Testis (tissue), 3 donors: ENCODE measurements around the gene KLHL40. TPM values are rescaled to one million over a fixed set of nuclear protein-coding genes. Genes with fewer than 3 reads are reported as not detected.

Source experiments
- DNase-seq: peaks from one replicate; pipeline ENCODE4 v3.0.0-alpha.2; 2019
- H3K27ac ChIP-seq, 2 donors: fragments of 200-600 bp; sonication (generic); one replicate each; pipeline ENCODE4 v1.5.1; 2019
- H3K27me3 ChIP-seq: fragments of 200-600 bp; sonication (generic); one replicate; pipeline ENCODE4 v1.5.1; 2019
- H3K36me3 ChIP-seq: fragments of 200-600 bp; sonication (generic); one replicate; pipeline ENCODE4 v1.5.1; 2017; ENCODE audit warnings: low read depth; ENCODE audit errors: missing control alignments
- H3K4me1 ChIP-seq: fragments of 200-600 bp; sonication (generic); one replicate; pipeline ENCODE4 v1.5.1; 2019
- H3K4me3 ChIP-seq, 2 donors: fragments of 200-600 bp; sonication (generic); one replicate each; pipeline ENCODE4 v1.5.1; 2017 to 2019
- H3K9me3 ChIP-seq: fragments of 200-600 bp; sonication (generic); one replicate; pipeline ENCODE4 v1.5.1; 2017
- POLR2A ChIP-seq: fragments of 450-650 bp; IDR thresholded peaks from one replicate; pipeline ENCODE4 v1.6.1; 2017; ENCODE audit warnings: antibody characterized with exemption, mild to moderate bottlenecking, moderate library complexity
- WGBS, 2 donors: methylation state at CpG; one replicate each; pipeline ENCODE4 v1.1.5; 2018; 5-methylcytosine and 5-hydroxymethylcytosine counted together
- intact Hi-C: fragments of 100-400 bp; cut with DNase I; formaldehyde crosslinking; loops from one replicate; pipeline ENCODE4 v1.15.1; 2023; ENCODE audit warnings: low total_unique reads
- polyA plus RNA-seq: library from polyadenylated mRNA; stranded (reverse); fragments of 350-450 nt; fragmentation: Illumina TruSeq; extraction: RNeasy Lipid Tissue Mini Kit (QIAGEN cat#74804); gene quantifications from one replicate; pipeline ENCODE4 v1.2.3, GENCODE V29; 2014; ENCODE audit warnings: low read depth, low replicate concordance; ENCODE audit not compliant: insufficient read depth
- total RNA-seq, 2 donors: library from RNA; depleted of rRNA; stranded (reverse); fragments of >200 nt; gene quantifications; one replicate each; pipeline ENCODE4 v1.2.3, GENCODE V29; 2016
- TF ChIP-seq, protein P1 (sequence below), 3 experiments: fragments of 450-650 bp in 2 of 3; fragments of 200-600 bp in 1 of 3; sonication (generic) in 1 of 3; IDR thresholded peaks; one replicate each; pipeline ENCODE4 v1.5.1; 2016 to 2019; ENCODE audit warnings: antibody characterized with exemption in 3 of 3, mild to moderate bottlenecking in 2 of 3, moderate library complexity in 1 of 3

The KLHL40 gene
- total and polyA plus RNA-seq, 3 donors from 2014 or later: 0.62 to 3.2 (median 3.1) TPM

DNA sequence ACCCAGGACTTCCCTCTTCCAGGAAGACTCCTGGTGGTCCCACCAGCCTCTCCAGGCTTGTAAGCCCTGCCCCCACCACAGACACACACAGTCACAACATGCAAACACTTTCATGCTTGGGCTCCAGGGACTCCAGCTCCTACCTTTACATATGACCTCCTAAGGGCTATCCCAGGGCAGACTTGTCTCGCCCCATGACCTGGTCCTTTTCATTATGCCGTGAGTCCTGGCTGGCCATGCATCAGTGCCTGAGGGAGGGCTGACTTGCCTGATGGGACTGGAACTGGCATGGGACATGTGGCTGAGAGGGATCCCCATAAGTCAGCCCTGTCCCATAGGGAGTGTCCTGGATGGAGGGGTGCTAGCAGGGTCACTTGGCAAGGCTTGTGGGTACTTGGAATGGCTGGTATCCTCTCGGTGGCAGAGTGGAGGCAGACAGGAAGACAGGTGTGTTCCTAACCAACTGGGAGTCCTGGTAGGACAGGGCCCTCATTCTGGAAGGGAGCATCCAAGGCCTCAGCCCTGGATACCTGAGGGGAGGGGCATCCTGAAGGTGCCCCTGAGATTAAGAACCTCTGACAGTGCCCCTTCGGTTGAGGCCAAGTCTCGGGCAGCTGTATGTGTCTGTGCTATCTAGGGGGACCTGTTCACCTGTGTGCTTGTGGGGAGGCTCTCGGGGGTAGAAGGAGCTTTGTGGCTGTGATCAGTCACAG, 17.8 kb downstream of the KLHL40 start:
- TF ChIP-seq, protein P1, sequence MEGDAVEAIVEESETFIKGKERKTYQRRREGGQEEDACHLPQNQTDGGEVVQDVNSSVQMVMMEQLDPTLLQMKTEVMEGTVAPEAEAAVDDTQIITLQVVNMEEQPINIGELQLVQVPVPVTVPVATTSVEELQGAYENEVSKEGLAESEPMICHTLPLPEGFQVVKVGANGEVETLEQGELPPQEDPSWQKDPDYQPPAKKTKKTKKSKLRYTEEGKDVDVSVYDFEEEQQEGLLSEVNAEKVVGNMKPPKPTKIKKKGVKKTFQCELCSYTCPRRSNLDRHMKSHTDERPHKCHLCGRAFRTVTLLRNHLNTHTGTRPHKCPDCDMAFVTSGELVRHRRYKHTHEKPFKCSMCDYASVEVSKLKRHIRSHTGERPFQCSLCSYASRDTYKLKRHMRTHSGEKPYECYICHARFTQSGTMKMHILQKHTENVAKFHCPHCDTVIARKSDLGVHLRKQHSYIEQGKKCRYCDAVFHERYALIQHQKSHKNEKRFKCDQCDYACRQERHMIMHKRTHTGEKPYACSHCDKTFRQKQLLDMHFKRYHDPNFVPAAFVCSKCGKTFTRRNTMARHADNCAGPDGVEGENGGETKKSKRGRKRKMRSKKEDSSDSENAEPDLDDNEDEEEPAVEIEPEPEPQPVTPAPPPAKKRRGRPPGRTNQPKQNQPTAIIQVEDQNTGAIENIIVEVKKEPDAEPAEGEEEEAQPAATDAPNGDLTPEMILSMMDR (IDR thresholded peaks at IDR 0.05): no peak
- no peak for TF ChIP-seq POLR2A
- H3K27ac ChIP-seq: no peak overlapping the region
- WGBS, 2 donors: 86 to 91% methylated on average over 3 to 6 of the region's 6 CpGs
- intact Hi-C loops: no loop called here
- no peaks in the 10 kb centered on the region for H3K27me3 ChIP-seq
- peaks cover 10% of the 10 kb centered on the region for H3K4me1 ChIP-seq
- no peak overlapping the region for H3K4me3 ChIP-seq
- DNase-seq: no peak
- no peaks in the 10 kb centered on the region for H3K36me3 ChIP-seq
- H3K9me3 ChIP-seq: no peaks in the 10 kb centered on the region

DNA sequence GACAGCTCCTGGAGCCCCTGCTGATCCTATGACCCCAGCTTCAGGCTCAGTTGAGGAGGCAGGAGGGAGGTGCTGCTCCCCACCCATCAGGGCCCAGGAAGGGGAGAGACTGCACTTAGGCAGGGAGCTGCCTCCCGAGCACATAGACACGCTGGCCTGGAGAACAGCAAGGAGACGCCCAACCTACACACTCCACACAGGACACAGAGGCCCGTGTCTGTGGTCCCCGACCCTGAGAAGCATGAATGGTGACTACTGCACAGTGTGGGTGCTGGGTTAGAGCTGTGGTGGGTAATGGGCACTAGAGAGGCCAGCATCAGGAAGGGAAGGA, 18.3 kb downstream of the KLHL40 start:
- 84 to 91% methylated on average over 4 to 5 of the region's 5 CpGs for WGBS, 2 donors
- Histone ChIP-seq H3K9me3 (no peaks in the 10 kb centered on the region), H3K4me1 (peaks cover 10% of the 10 kb centered on the region), H3K27me3 (no peaks in the 10 kb centered on the region), H3K4me3 (no peak overlapping the region), H3K36me3 (no peaks in the 10 kb centered on the region), H3K27ac (no peak overlapping the region)
- DNase-seq: no peak
- intact Hi-C loops: no loop called here
- TF ChIP-seq, protein P1 (IDR thresholded peaks at IDR 0.05): no peak
- TF ChIP-seq POLR2A: no peak

DNA sequence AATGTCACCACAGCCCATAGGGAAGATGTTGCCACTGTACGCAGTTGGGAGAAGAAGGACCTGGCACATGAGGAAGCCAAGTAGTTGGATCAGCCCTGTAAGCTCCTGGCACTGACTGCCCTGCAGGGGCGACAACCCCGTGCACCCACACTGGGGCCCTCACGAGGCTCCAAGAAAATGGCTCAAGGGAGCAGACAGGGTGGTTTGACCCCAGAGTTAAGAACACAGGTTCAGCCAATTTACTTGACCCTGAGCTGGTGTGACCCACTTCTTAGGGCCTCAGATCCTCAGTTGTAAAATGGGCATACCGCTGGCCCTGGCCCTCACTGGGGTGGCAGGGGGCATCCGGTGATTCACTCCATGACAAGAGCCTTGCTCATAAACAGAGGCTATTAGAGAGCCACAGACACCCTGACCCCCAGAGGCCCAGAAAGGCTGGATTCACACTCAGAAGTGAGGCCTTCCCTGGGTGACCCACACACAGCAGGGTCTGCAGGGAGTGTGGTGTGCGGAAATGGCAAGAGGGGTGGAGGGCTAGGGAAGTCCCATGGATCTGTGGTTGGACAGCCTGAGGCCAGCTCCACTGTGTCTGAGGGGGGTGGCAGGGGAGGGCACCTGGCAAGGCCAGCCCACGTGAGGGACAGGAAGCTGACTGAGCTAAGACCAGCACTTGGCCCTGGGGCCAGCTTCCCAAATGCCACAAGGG, 19.0 kb downstream of the KLHL40 start:
- Histone ChIP-seq H3K9me3 (no peaks in the 10 kb centered on the region), H3K4me1 (peaks cover 10% of the 10 kb centered on the region), H3K36me3 (no peaks in the 10 kb centered on the region), H3K27ac (no peak overlapping the region), H3K4me3 (no peak overlapping the region), H3K27me3 (no peaks in the 10 kb centered on the region)
- DNase-seq: no peak
- WGBS, 2 donors: 84 to 92% methylated on average over 7 to 8 of the region's 8 CpGs
- intact Hi-C loops: no loop called here
- TF ChIP-seq, protein P1 (IDR thresholded peaks at IDR 0.05): no peak
- no peak for TF ChIP-seq POLR2A

DNA sequence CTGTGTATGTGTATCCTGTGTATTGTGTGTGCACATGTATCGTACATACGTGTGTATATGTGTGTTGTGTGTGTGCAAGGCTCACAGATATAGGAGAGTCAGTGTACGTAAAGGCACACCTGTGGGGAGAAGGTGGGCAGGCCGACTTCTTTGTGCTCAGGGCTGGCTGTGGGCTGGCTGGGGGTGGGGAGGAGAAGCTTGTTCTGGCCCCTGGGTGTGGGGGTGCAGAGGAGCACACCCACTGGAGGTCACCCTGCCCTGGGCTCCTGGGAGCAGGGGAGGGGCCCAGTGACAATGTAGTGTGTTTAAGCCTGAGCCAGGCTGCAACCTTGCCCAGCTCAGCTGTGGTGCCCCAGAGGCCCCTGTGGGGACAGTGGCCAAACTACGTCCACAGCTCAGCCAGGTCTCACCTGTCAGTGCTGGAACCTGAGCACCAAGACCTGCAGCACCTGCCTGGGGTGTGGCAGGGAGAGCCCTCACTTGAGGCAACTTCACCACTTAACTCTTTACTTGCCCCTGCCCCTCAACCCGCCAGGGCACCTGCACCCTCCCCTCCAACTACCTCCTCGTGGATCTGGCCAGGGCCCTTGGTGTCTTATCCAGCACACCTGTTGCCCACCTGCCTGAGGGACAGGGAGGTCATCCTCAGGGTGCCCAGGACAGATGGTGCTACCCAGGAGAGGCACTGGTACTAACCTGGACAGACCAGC, 19.9 kb downstream of the KLHL40 start:
- Histone ChIP-seq H3K27me3 (no peaks in the 10 kb centered on the region), H3K4me3 (no peak overlapping the region), H3K4me1 (peaks cover 10% of the 10 kb centered on the region), H3K36me3 (no peaks in the 10 kb centered on the region), H3K9me3 (no peaks in the 10 kb centered on the region), H3K27ac (no peak overlapping the region)
- 88 to 89% methylated on average over 6 to 7 of the region's 7 CpGs for WGBS, 2 donors
- no peak for DNase-seq
- TF ChIP-seq, protein P1 (IDR thresholded peaks at IDR 0.05): no peak
- TF ChIP-seq POLR2A: no peak
- intact Hi-C loops: no loop called here
